K562 (cell line): ENCODE measurements around the gene SPAG9. TPM values are rescaled to one million over a fixed set of nuclear protein-coding genes. Genes with fewer than 3 reads are reported as not detected.

Experiments used
- CBFA2T2 ChIP-seq: fragments of 450-650 bp; conservative IDR thresholded peaks from 2 replicates; pipeline ENCODE4 v1.6.1; 2017; ENCODE audit warnings: mild to moderate bottlenecking
- CC2D1A ChIP-seq: fragments of 450-650 bp; IDR thresholded peaks from 2 replicates; pipeline ENCODE4 v1.6.1; 2017; ENCODE audit warnings: mild to moderate bottlenecking
- E2F8 ChIP-seq: fragments of 450-650 bp; IDR thresholded peaks from 2 replicates; pipeline ENCODE4 v1.7.1; 2018; ENCODE audit warnings: mild to moderate bottlenecking, low read depth; ENCODE audit not compliant: partially characterized antibody
- ELF4 ChIP-seq: fragments of 450-650 bp; formaldehyde crosslinking; IDR thresholded peaks from 2 replicates; pipeline ENCODE4 v1.4.0; 2022; ENCODE audit warnings: missing genetic modification characterization
- ETV1 ChIP-seq: fragments of 450-650 bp; conservative IDR thresholded peaks from 2 replicates; pipeline ENCODE4 v1.6.1; 2016; ENCODE audit warnings: missing genetic modification characterization, control low read depth, low read depth, missing compliant biosample characterization
- GATAD2B ChIP-seq: fragments of 450-650 bp; IDR thresholded peaks from 2 replicates; pipeline ENCODE4 v1.6.1; 2017; ENCODE audit warnings: mild to moderate bottlenecking, borderline replicate concordance
- GTF2A2 ChIP-seq: IDR thresholded peaks from 2 replicates; pipeline ENCODE4 v1.6.1; 2016; ENCODE audit warnings: mild to moderate bottlenecking, missing genetic modification characterization, missing compliant biosample characterization
- KLF1 ChIP-seq: fragments of 450-650 bp; IDR thresholded peaks from 2 replicates; pipeline ENCODE4 v1.6.1; 2016; ENCODE audit warnings: missing genetic modification characterization, missing compliant biosample characterization
- MAX ChIP-seq: sonication (generic); formaldehyde crosslinking; IDR thresholded peaks from 2 replicates; pipeline ENCODE4 v1.9.0; 2022; ENCODE audit warnings: mild to moderate bottlenecking, missing genetic modification reagents
- NCOA4 ChIP-seq: fragments of 450-650 bp; IDR thresholded peaks from 2 replicates; pipeline ENCODE4 v1.6.1; 2018; ENCODE audit warnings: mild to moderate bottlenecking; ENCODE audit not compliant: partially characterized antibody
- NR3C1 ChIP-seq: sonication (generic); formaldehyde crosslinking; IDR thresholded peaks from 2 replicates; pipeline ENCODE4 v1.8.1; 2022; ENCODE audit warnings: missing genetic modification reagents
- SIN3A ChIP-seq, 2 experiments: fragments of 150-350 bp in 1 of 2; IDR thresholded peaks; 2 replicates each; pipeline ENCODE4 v1.6.1; 2011 to 2016; ENCODE audit warnings: borderline replicate concordance in 2 of 2, low read depth in 2 of 2, low read length in 2 of 2, mild to moderate bottlenecking in 2 of 2, moderate library complexity in 2 of 2; ENCODE audit not compliant: control insufficient read depth in 1 of 2
- TAF9B ChIP-seq: fragments of 450-650 bp; IDR thresholded peaks from 2 replicates; pipeline ENCODE4 v1.6.1; 2018; ENCODE audit warnings: mild to moderate bottlenecking; ENCODE audit not compliant: partially characterized antibody
- ZMIZ1 ChIP-seq, 2 experiments: fragments of 150-350 bp in 1 of 2; IDR thresholded peaks; 2 replicates each; pipeline ENCODE4 v1.6.1; 2012 to 2016; ENCODE audit warnings: low read depth in 2 of 2, low read length in 2 of 2, mild to moderate bottlenecking in 1 of 2, moderate library complexity in 1 of 2
- ZNF174 ChIP-seq: fragments of 250-450 bp; sonication (Bioruptor Pico); IDR thresholded peaks from 2 replicates; pipeline ENCODE4 v1.4.0; 2020; ENCODE audit warnings: mild to moderate bottlenecking
- ZNF24 ChIP-seq: fragments of 450-650 bp; IDR thresholded peaks from 2 replicates; pipeline ENCODE4 v1.6.1; 2016
- polyA plus RNA-seq, 8 experiments: library from polyadenylated mRNA; depleted of rRNA in 4 of 8; stranded (reverse) in 5 of 8; unstranded in 3 of 8; fragments of >200 nt; fragmentation: Nextera tagmentation in 2 of 8; fragmentation: Illumina TruSeq in 1 of 8; extraction: Ambion mirVana in 2 of 8; extraction: Trizol in 1 of 8; gene quantifications; 2 replicates each; pipeline versions ENCODE4 v1.2.1 to v1.2.3, GENCODE V29; 2011 to 2014; ENCODE audit warnings: inconsistent platforms in 1 of 8, missing spikeins in 1 of 8
- total RNA-seq, 7 experiments: library from RNA; depleted of rRNA in 6 of 7; stranded (reverse); fragments of >200 nt in 6 of 7; fragmentation: Illumina TruSeq in 2 of 7; extraction: Trizol in 2 of 7; gene quantifications; 2 replicates each; pipeline versions ENCODE4 v1.2.1 to v1.2.3, GENCODE V29; 2011 to 2021; ENCODE audit warnings: low replicate concordance in 1 of 7
- TF ChIP-seq, protein P1 (sequence below), 2 experiments: fragments of 250-450 bp in 1 of 2; fragments of 450-650 bp in 1 of 2; sonication (Bioruptor Pico) in 1 of 2; IDR thresholded peaks; 2 replicates each; pipeline versions ENCODE4 v1.6.1 to v1.8.0; 2016 to 2021; ENCODE audit warnings: mild to moderate bottlenecking in 2 of 2, moderate library complexity in 2 of 2, missing compliant biosample characterization in 1 of 2, missing genetic modification characterization in 1 of 2

The SPAG9 gene
- total and polyA plus RNA-seq, 9 of the 15 experiments (the other 6 are each of a cell fraction or from before 2014, with no cell fraction given) = 12.2 to 99.2 (median 58.2) TPM

DNA sequence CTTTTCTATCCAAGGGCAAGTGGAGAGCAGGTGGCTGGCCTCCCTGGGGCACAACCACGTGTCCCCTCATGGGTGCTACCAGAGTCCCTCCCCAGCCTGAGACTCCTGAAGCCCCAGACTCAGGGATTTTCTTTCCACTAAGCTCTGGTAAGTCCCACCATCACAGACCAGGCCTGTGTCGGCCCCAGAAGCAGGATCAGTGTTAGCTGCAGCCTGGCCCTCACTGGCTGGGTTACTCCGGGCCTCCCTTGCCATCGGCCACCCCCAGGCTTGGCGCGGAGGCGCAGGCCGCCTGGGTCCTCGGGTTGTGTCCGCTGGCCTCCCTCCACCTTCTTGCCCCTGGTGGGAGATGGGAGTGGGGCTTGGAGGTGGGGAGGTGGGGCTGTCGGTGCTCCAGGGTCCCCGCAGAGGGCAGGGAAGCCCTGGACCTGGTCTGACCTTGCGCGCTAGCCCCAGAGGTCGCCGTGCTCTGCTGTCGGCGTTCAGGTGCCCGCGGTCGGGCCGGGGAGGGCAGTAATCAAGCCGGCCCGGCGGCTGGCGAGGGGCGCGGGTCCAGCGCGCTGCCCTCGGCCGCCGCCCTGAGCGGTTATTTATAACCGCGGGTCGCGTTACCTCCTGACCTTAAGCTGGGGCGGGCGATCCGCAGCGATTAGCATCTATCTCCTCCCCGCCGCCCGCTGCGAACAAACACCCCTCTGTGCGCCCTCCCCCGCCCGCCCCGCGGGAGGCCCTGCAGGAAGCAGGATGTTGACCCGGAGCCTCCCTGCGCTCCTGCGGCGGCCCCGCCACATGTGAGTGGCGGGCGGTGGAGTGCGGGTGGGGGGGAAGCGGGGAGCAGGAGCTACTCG is 176.4 kb downstream of the SPAG9 start (continued):
- TF ChIP-seq GATAD2B (peak; percentile 82; the same call in 1 of the 2 replicates), E2F8 (no peak), CBFA2T2 (peak; percentile 32; the same call in 1 of the 2 replicates), TAF9B (no peak), SIN3A (IDR thresholded peaks at IDR 0.05; ENCODE audit: borderline replicate concordance in 2 of 2, control insufficient read depth in 1 of 2, low read depth in 2 of 2, low read length in 2 of 2) (no peak), ETV1 (tag) (peak; percentile 77), CC2D1A (no peak), ZMIZ1 (IDR thresholded peaks at IDR 0.05; ENCODE audit: low read depth in 2 of 2, low read length in 2 of 2) (peak in 1 of 2 experiments; percentile 48; a peak in 1 of 4 replicates), NR3C1 (CRISPR knock-in tag) (no peak), KLF1 (peak; percentile 84), NCOA4 (no peak), ZNF174 (CRISPR knock-in tag) (no peak), MAX (CRISPR knock-in tag) (peak; percentile 59), GTF2A2 (tag) (peak; percentile 72), ELF4 (CRISPR knock-in tag) (no peak), ZNF24 (no peak)
- TF ChIP-seq, protein P1, sequence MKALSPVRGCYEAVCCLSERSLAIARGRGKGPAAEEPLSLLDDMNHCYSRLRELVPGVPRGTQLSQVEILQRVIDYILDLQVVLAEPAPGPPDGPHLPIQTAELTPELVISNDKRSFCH (CRISPR knock-in tag; IDR thresholded peaks at IDR 0.05) = no peak
- TF ChIP-seq, protein P1 (tag; IDR thresholded peaks at IDR 0.05) = peak; percentile 83; the same call in 1 of the 2 replicates
